ENCODE results near the gene KCNJ15.

DNA sequence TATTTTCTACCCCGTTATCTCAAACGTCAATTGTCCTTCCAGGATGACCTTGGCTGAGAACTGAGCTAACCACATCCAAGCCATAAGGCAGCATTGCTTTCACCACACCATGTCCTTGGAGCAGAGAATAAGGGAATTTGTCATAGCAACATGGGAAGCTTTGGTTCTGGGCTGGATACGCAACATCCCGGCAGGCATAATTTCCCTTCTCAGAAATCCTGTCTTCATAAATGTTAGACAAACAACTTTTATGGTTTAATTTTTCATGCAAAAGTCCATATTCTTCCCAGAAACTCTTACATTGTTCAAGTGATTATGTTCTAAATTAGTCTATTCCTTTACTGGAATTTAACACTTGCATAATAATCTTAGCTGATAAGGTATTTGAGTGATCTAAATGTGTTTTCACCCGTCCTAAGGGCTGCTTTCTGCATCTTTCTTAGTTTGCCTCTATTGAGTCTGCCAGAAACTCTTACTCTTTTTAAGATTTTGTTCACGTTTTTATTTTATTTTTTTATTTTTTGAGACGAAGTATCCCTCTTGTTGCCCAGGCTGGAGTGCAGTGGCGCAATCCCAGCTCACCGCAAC, 51.8 kb downstream of the KCNJ15 start:
- TF ChIP-seq, protein P1, sequence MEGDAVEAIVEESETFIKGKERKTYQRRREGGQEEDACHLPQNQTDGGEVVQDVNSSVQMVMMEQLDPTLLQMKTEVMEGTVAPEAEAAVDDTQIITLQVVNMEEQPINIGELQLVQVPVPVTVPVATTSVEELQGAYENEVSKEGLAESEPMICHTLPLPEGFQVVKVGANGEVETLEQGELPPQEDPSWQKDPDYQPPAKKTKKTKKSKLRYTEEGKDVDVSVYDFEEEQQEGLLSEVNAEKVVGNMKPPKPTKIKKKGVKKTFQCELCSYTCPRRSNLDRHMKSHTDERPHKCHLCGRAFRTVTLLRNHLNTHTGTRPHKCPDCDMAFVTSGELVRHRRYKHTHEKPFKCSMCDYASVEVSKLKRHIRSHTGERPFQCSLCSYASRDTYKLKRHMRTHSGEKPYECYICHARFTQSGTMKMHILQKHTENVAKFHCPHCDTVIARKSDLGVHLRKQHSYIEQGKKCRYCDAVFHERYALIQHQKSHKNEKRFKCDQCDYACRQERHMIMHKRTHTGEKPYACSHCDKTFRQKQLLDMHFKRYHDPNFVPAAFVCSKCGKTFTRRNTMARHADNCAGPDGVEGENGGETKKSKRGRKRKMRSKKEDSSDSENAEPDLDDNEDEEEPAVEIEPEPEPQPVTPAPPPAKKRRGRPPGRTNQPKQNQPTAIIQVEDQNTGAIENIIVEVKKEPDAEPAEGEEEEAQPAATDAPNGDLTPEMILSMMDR (IDR thresholded peaks at IDR 0.05; ENCODE audit: low read depth, low read length) = no peak
- TF ChIP-seq MYC (IDR thresholded peaks at IDR 0.05; ENCODE audit: low read depth, low read length) (no peak), POLR2A (IDR thresholded peaks at IDR 0.05; ENCODE audit: extremely low read depth, insufficient read length) (no peak)
- TF ChIP-seq, protein P2, sequence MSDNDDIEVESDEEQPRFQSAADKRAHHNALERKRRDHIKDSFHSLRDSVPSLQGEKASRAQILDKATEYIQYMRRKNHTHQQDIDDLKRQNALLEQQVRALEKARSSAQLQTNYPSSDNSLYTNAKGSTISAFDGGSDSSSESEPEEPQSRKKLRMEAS (IDR thresholded peaks at IDR 0.05; ENCODE audit: low read depth, low read length) = no peak

Data from NB4 (cell line).